Neural cell (in vitro differentiated cells): Measurements from ENCODE around the gene PHF23.

Experiments used
- CTCF ChIP-seq: fragments of 450-650 bp; IDR thresholded peaks from 2 replicates; pipeline ENCODE4 v1.5.1; 2014; ENCODE audit warnings: antibody characterized with exemption, mild to moderate bottlenecking, moderate library complexity; ENCODE audit not compliant: poor library complexity, severe bottlenecking
- EP300 ChIP-seq: fragments of 450-650 bp; conservative IDR thresholded peaks from 2 replicates; pipeline ENCODE4 v1.6.1; 2014; ENCODE audit warnings: antibody characterized with exemption, mild to moderate bottlenecking, moderate library complexity; ENCODE audit not compliant: poor library complexity, severe bottlenecking
- EZH2 ChIP-seq: fragments of 200-600, 300-800 bp; shearing (Covaris generic), sonication (generic); IDR thresholded peaks from 2 replicates; pipeline ENCODE4 v1.6.1; 2014; ENCODE audit warnings: antibody characterized with exemption, low read length, borderline replicate concordance, mild to moderate bottlenecking; ENCODE audit not compliant: insufficient read depth, poor library complexity, severe bottlenecking
- MXI1 ChIP-seq: fragments of 450-650 bp; conservative IDR thresholded peaks from 2 replicates; pipeline ENCODE4 v1.6.1; 2014; ENCODE audit warnings: antibody characterized with exemption, mild to moderate bottlenecking; ENCODE audit not compliant: poor library complexity, severe bottlenecking
- POLR2AphosphoS5 ChIP-seq: IDR thresholded peaks from 2 replicates; pipeline ENCODE4 v1.6.1; 2012
- RAD21 ChIP-seq: fragments of 450-650 bp; conservative IDR thresholded peaks from 2 replicates; pipeline ENCODE4 v1.6.1; 2014; ENCODE audit warnings: antibody characterized with exemption, mild to moderate bottlenecking, moderate library complexity
- REST ChIP-seq: IDR thresholded peaks from 2 replicates; pipeline ENCODE4 v1.6.1; 2012; ENCODE audit warnings: borderline replicate concordance
- SMC3 ChIP-seq: fragments of 450-650 bp; conservative IDR thresholded peaks from 2 replicates; pipeline ENCODE4 v1.6.1; 2014; ENCODE audit warnings: antibody characterized with exemption, mild to moderate bottlenecking, moderate library complexity; ENCODE audit not compliant: poor library complexity
- TAF1 ChIP-seq: IDR thresholded peaks from 2 replicates; pipeline ENCODE4 v1.6.1; 2012; ENCODE audit warnings: low read depth

- TF ChIP-seq EZH2 (no peak), TAF1 (no peak), SMC3 (no peak), CTCF (no peak), POLR2AphosphoS5 (no peak), MXI1 (no peak), REST (no peak), EP300 (no peak), RAD21 (no peak)
Measured at GRCh38 chr17:7192271-7192937, 46.9 kb downstream of the PHF23 start.
